Naive thymus-derived CD8-positive, alpha-beta T cell (primary cell): ENCODE data around the gene SEMA4F. TPM values are rescaled to one million over a fixed set of nuclear protein-coding genes. Genes with fewer than 3 reads are reported as not detected.
A peak's percentile ranks its signal among the peaks of the same experiment; 100 is the strongest.

Source experiments
- ATAC-seq, 2 donors: fragments of 150-1000 bp; cut with Tn5 transposase in 1 of 2; sonication (Bioruptor Pico), chemical (Tn5 transposase) in 1 of 2; 1 replicate in 1 of 2; 2 replicates in 1 of 2; pipeline ENCODE4 v1.10.0; 2021; ENCODE audit warnings: mild to moderate bottlenecking in 2 of 2, moderate library complexity in 2 of 2
- POLR2A ChIA-PET: fragments of 350-600 bp; sonication (Branson Sonifier 250); formaldehyde crosslinking; loops from one replicate; lab custom pipeline; 2021; ENCODE audit warnings: antibody characterized with exemption; lab: Charles Lee
- DNase-seq, 10 donors: peaks; one replicate each; pipeline versions ENCODE4 v3.0.0 to v3.0.0-alpha.2; 2020 to 2022
- H3K27ac Mint-ChIP-seq, 10 donors: one replicate each; pipeline ENCODE4 v1.8.0; 2020 to 2022; ENCODE audit warnings: mild to moderate bottlenecking in 10 of 10, mixed read lengths in 10 of 10, moderate library complexity in 4 of 10, inconsistent platforms in 1 of 10
- H3K27me3 Mint-ChIP-seq, 5 donors: one replicate each; pipeline ENCODE4 v1.8.0; 2021 to 2022; ENCODE audit warnings: mixed read lengths in 5 of 5
- H3K36me3 Mint-ChIP-seq, 3 donors: one replicate each; pipeline ENCODE4 v1.8.0; 2020 to 2022; ENCODE audit warnings: mixed read lengths in 3 of 3, mild to moderate bottlenecking in 2 of 3, inconsistent platforms in 1 of 3
- H3K4me1 Mint-ChIP-seq, 4 donors: one replicate each; pipeline ENCODE4 v1.8.0; 2021 to 2022; ENCODE audit warnings: mixed read lengths in 4 of 4
- H3K4me3 Mint-ChIP-seq, 10 donors: one replicate each; pipeline ENCODE4 v1.8.0; 2020 to 2022; ENCODE audit warnings: mild to moderate bottlenecking in 10 of 10, mixed read lengths in 10 of 10, moderate library complexity in 6 of 10, inconsistent platforms in 1 of 10
- H3K9me3 Mint-ChIP-seq, 9 donors: one replicate each; pipeline ENCODE4 v1.8.0; 2020 to 2022; ENCODE audit warnings: mixed read lengths in 9 of 9, mild to moderate bottlenecking in 3 of 9, inconsistent platforms in 1 of 9, moderate library complexity in 1 of 9
- polyA plus RNA-seq, 3 donors: library from polyadenylated mRNA; unstranded; fragments of 300-500 nt; fragmentation: Illumina TruSeq; gene quantifications; one replicate each; pipeline ENCODE4 v1.2.3, GENCODE V29; 2021
- total RNA-seq, 8 experiments: library from RNA in 2 of 8; stranded (reverse) in 2 of 8; gene quantifications; one replicate each; pipeline ENCODE4 v1.2.3 and lab custom pipeline; 2021 to 2026

The SEMA4F gene
- total and polyA plus RNA-seq, 5 experiments from 2014 or later, result 5.6 to 18.9 (median 8.3) TPM

DNA sequence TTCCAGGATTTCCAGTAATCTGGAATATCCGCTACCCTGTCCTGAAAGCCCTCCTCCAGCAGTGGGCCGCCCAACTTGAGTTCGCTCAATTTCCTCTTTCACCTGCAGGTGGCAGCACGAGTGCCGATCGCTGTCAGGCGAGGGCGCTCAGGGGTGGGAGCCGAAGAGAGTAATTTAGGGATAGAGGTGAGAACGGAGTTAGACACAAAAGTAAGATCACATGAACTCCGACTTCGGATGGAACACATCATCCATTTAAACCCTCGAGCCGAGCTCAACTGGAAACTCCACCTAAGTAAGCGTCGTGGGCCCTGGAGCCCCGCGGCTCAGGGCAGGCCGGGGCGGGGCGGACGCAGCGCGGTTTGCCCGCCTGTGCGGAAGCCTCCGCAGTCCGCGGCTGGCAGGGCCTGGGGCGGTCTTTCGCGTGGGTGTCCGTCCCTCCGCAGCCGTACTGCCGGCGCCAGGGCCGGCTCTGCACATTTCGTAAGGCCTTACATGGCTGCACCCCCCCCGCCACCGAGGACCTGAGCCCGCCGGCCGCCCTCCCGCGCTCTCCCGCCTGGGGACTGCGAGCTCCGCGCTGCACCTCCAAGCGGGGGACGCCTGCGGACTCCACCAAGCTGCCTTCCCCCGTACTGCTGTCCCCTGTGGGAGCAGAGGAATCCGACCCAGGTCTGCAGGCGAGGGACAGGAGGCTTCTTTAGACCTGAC, 61.2 kb downstream of the SEMA4F start:
- Mint-ChIP-seq H3K4me1 (peaks cover 5 to 6% (median 6%) of the 10 kb centered on the region in 4 donors), H3K27me3 (peaks cover 0 to 11% (median 7%) of the 10 kb centered on the region in 5 donors), H3K36me3 (no peaks in the 10 kb centered on the region), H3K9me3 (no peaks in the 10 kb centered on the region), H3K4me3 (peak overlapping the region; percentile 80 to 96 (median 90)), H3K27ac (peak overlapping the region in 3 of 10 donors; percentile 12 to 68 (median 44))
- ATAC-seq (peak; percentile 90 to 92), DNase-seq (peak; percentile 55 to 84 (median 76))
- POLR2A ChIA-PET, result interaction anchor here (1.0 kb wide), 1 partner anchor 122 kb away, joined by 3 read pairs; no protein-coding TSS in a partner anchor

DNA sequence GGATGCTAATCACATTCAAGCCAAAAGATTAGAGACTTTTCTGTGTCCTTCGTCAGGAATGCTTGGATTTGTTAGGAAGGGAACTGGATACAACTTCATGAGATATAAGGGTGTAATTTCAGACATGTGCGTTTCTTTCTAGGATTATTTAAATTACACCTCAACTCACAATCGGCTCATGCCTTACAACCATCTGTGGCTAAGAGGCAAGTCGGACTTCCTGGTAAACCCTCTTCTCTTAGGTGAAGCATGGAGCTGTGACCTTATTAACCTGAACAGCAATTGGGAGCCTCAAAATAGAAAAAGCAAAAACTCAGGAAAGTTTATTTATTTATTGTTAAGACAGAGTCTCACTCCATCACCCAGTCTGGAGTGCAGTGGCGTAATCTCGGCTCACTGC, 61.8 kb downstream of the SEMA4F start:
- DNase-seq, result no peak
- ATAC-seq, result no peak
- peak overlapping the region; percentile 80 to 95 (median 84) for H3K4me3 Mint-ChIP-seq
- peaks cover 0 to 12% (median 7%) of the 10 kb centered on the region in 5 donors for H3K27me3 Mint-ChIP-seq
- H3K27ac Mint-ChIP-seq, result no peak overlapping the region
- H3K9me3 Mint-ChIP-seq, result no peaks in the 10 kb centered on the region
- no peaks in the 10 kb centered on the region for H3K36me3 Mint-ChIP-seq
- peaks cover 5 to 6% (median 6%) of the 10 kb centered on the region in 4 donors for H3K4me1 Mint-ChIP-seq
- POLR2A ChIA-PET, result interaction anchor here (1.0 kb wide), 1 partner anchor 121 kb away, joined by 3 read pairs; no protein-coding TSS in a partner anchor

DNA sequence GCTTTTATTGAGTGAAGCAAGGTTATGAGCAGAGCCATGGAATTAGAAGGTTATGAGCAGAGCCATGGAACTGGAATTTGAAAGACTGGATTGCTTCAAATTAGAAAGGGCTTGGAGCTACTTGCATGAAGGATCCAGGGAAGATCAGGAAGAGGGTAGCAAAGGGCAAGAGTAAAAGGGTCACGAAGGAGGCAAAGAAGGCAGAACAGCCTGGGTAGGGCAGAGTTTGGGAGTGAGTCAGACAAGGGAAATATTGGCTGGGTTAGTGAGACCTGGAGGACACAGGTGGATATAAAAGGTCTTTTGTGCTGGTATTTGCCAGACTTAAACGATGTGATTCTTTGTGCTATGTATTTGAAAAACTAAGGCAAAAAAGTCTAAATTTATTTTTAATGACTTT, 65.0 kb downstream of the SEMA4F start:
- ATAC-seq (no peak), DNase-seq (no peak)
- Mint-ChIP-seq H3K36me3 (no peaks in the 10 kb centered on the region), H3K9me3 (no peaks in the 10 kb centered on the region), H3K27me3 (peaks cover 11 to 17% (median 14%) of the 10 kb centered on the region in 5 donors), H3K27ac (no peak overlapping the region), H3K4me1 (peaks cover 5 to 6% (median 6%) of the 10 kb centered on the region in 4 donors), H3K4me3 (no peak overlapping the region)
- POLR2A ChIA-PET, result no interaction called here

DNA sequence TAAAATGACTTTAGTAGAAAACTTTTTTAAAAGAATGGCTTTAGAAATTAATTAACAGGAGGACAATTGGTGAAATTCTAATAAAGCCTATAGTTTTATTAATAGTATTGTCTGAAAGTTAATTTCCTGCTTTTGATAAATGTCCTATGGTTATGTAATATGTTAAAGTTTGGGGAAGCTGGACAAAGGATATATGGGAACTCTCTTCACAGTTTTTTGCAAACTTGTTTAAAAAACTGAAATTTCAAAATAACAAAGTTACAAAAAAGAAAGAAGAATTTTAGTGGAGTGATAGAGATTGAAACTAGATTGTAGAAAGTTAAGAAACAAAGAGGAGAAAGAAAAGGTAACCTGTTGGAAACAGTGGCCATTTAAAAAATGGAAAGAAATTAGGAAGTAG, 67.3 kb downstream of the SEMA4F start:
- H3K9me3 Mint-ChIP-seq, result no peaks in the 10 kb centered on the region
- H3K27me3 Mint-ChIP-seq, result peaks cover 5 to 11% (median 8%) of the 10 kb centered on the region in 5 donors
- DNase-seq (no peak), ATAC-seq (no peak)
- no peaks in the 10 kb centered on the region for H3K36me3 Mint-ChIP-seq
- POLR2A ChIA-PET, result no interaction called here
- no peak overlapping the region for H3K27ac Mint-ChIP-seq
- H3K4me3 Mint-ChIP-seq, result no peak overlapping the region
- no peaks in the 10 kb centered on the region for H3K4me1 Mint-ChIP-seq

DNA sequence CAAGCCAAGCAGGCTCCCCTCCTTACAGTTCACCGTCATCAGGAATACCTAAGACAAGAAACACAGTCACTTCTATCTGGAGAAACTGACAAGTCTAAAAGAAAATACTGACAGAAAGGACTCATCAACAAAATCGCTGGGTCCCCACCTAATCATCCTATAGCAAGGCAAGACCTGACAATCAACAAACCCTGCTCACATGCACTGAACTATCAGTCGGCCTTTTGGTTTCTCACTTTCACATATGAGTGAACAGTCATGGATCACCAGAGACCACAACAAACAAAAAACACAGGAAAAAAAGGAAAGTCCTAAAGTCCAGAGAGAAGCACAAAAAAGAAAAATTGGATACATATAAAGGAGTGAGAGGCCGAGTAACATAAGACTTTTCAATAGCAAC, 70.4 kb downstream of the SEMA4F start:
- Mint-ChIP-seq H3K36me3 (peaks cover 0 to 2% (median 0%) of the 10 kb centered on the region in 3 donors), H3K9me3 (peaks cover 0 to 9% (median 0%) of the 10 kb centered on the region in 9 donors), H3K4me3 (no peak overlapping the region), H3K4me1 (no peaks in the 10 kb centered on the region), H3K27me3 (peaks cover 5 to 13% (median 8%) of the 10 kb centered on the region in 5 donors), H3K27ac (no peak overlapping the region)
- no peak for ATAC-seq
- DNase-seq, result no peak
- POLR2A ChIA-PET, result no interaction called here

DNA sequence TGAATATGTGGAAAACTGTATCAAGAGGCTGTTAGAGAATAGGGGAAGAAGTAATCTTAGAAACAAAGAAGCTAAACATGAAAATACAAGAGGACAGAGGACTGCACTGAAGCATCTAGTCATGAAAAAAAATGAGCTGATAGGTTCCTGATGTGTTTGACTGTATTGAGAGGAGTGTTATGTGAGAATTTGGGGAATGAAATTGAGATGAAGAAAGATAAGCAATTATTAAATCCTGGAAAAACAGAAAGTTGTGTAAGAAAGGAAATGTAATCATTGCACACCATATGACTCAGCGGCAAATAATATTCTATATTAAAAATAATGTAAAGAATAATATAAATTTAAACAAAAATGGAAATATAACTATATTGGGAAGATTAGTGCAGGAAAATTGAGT, 71.2 kb downstream of the SEMA4F start:
- H3K36me3 Mint-ChIP-seq, result peaks cover 0 to 2% (median under 1%) of the 10 kb centered on the region in 3 donors
- ATAC-seq (no peak), DNase-seq (no peak)
- POLR2A ChIA-PET, result no interaction called here
- H3K27ac Mint-ChIP-seq, result no peak overlapping the region
- H3K4me1 Mint-ChIP-seq, result no peaks in the 10 kb centered on the region
- H3K27me3 Mint-ChIP-seq, result peaks cover 5 to 11% (median 7%) of the 10 kb centered on the region in 5 donors
- H3K4me3 Mint-ChIP-seq, result no peak overlapping the region
- peaks cover 0 to 12% (median 0%) of the 10 kb centered on the region in 9 donors for H3K9me3 Mint-ChIP-seq

DNA sequence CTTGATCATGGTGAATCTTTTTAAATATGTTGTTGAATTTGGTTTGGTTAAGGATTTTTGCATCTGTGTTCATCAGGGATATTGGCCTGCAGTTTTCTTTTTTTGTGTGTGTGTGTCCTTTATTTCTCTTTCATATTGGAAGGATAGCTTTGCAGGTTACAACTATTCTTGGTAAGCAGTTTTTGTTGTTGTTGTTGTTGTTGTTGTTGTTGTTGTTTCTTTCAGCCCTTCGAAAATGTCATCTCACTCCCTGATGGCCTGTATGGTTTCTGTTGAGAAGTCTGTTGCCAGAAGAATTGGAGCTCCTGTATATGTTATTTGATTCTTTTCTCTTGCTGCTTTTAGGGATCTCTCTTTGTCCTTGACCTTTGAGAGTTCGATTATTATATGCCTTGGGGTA, 74.8 kb downstream of the SEMA4F start:
- Mint-ChIP-seq H3K27me3 (peaks cover 0 to 9% (median 3%) of the 10 kb centered on the region in 5 donors), H3K4me3 (no peak overlapping the region), H3K4me1 (no peaks in the 10 kb centered on the region), H3K9me3 (peaks cover 0 to 18% (median 0%) of the 10 kb centered on the region in 9 donors), H3K36me3 (peaks cover 0 to 8% (median 2%) of the 10 kb centered on the region in 3 donors), H3K27ac (no peak overlapping the region)
- ATAC-seq (no peak), DNase-seq (no peak)
- POLR2A ChIA-PET, result no interaction called here

DNA sequence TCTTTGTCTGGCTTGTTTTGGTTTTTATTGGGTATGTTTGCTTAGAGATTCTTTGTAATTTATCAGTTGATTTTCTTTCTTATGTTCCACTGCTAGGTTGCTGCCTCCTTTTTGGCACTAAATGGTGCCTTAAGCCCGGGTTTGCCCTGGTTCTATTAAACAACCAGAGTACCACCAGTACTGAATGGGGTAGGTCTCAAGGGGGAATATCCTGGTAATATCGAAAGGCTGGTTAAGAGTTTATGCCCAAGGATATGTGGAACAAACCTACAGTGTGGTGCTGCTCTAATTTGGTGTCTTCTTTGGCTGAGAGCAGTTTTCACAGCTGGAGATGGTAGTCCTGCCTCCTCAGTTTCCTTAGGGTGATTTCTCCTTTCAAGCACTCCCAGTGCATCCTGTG, 76.5 kb downstream of the SEMA4F start:
- DNase-seq (no peak), ATAC-seq (no peak)
- H3K4me3 Mint-ChIP-seq, result no peak overlapping the region
- H3K9me3 Mint-ChIP-seq, result peaks cover 0 to 18% (median 0%) of the 10 kb centered on the region in 9 donors
- POLR2A ChIA-PET, result no interaction called here
- peaks cover 0 to 4% (median under 1%) of the 10 kb centered on the region in 4 donors for H3K4me1 Mint-ChIP-seq
- no peak overlapping the region for H3K27ac Mint-ChIP-seq
- peaks cover 0 to 15% (median 4%) of the 10 kb centered on the region in 5 donors for H3K27me3 Mint-ChIP-seq
- peaks cover 0 to 8% (median 2%) of the 10 kb centered on the region in 3 donors for H3K36me3 Mint-ChIP-seq

Other genes with a start within 250 kb of the SEMA4F start
- 1 to 10 TPM; 7.5 to 9.8 TPM for gene C2orf81, start 232.6 kb upstream of the SEMA4F start, total RNA-seq
- gene C2orf81, start 232.6 kb upstream of the SEMA4F start, polyA plus RNA-seq, result 1 to 10 TPM; 3.2 to 5.3 (median 3.3) TPM
- gene WDR54, start 232.5 kb upstream of the SEMA4F start, total RNA-seq, result 10 to 100 TPM; 28.9 to 31.1 TPM
- gene WDR54, start 232.5 kb upstream of the SEMA4F start, polyA plus RNA-seq, result 10 to 100 TPM; 43.9 to 65.1 (median 61.7) TPM
- under 1 TPM in 1 of 2 experiments, not detected in 1; 0.47 TPM for gene RTKN, start 212.3 kb upstream of the SEMA4F start, total RNA-seq
- under 1 TPM; 0.09 to 0.54 (median 0.30) TPM for gene RTKN, start 212.3 kb upstream of the SEMA4F start, polyA plus RNA-seq
- gene INO80B, start 199.2 kb upstream of the SEMA4F start, total RNA-seq, result 10 to 100 TPM; 93.6 to 93.8 TPM
- gene INO80B, start 199.2 kb upstream of the SEMA4F start, polyA plus RNA-seq, result 1 to 10 TPM; 8.1 to 9.4 (median 8.2) TPM
- gene WBP1, start 195.8 kb upstream of the SEMA4F start, total RNA-seq, result 100 to 1,000 TPM; 121 to 122 TPM
- gene WBP1, start 195.8 kb upstream of the SEMA4F start, polyA plus RNA-seq, result 10 to 100 TPM; 32.4 to 38.3 (median 34.2) TPM
- 10 to 100 TPM; 77.0 to 78.6 TPM for gene MOGS, start 188.9 kb upstream of the SEMA4F start, total RNA-seq
- gene MOGS, start 188.9 kb upstream of the SEMA4F start, polyA plus RNA-seq, result 10 to 100 TPM; 25.6 to 31.8 (median 29.8) TPM
- gene MRPL53, start 181.6 kb upstream of the SEMA4F start, total RNA-seq, result 10 to 100 TPM; 72.0 to 81.4 TPM
- 100 to 1,000 TPM; 148 to 171 (median 154) TPM for gene MRPL53, start 181.6 kb upstream of the SEMA4F start, polyA plus RNA-seq
- gene CCDC142, start 171.2 kb upstream of the SEMA4F start, total RNA-seq, result 10 to 100 TPM; 61.4 to 67.4 TPM
- gene CCDC142, start 171.2 kb upstream of the SEMA4F start, polyA plus RNA-seq, result 10 to 100 TPM in 2 of 3 donors, 1 to 10 TPM in 1; 7.8 to 15.5 (median 14.6) TPM
- 10 to 100 TPM; 43.8 to 52.1 TPM for gene TTC31, start 171.2 kb upstream of the SEMA4F start, total RNA-seq
- gene TTC31, start 171.2 kb upstream of the SEMA4F start, polyA plus RNA-seq, result 10 to 100 TPM; 18.9 to 21.1 (median 21.1) TPM
- gene LBX2, start 154.6 kb upstream of the SEMA4F start, total RNA-seq, result not detected
- not detected for gene LBX2, start 154.6 kb upstream of the SEMA4F start, polyA plus RNA-seq
- 10 to 100 TPM; 33.1 to 34.6 TPM for gene PCGF1, start 146.6 kb upstream of the SEMA4F start, total RNA-seq
- gene PCGF1, start 146.6 kb upstream of the SEMA4F start, polyA plus RNA-seq, result 10 to 100 TPM in 1 of 3 donors, 1 to 10 TPM in 2; 6.7 to 11.8 (median 7.3) TPM
- not detected for gene TLX2, start 139.8 kb upstream of the SEMA4F start, total RNA-seq
- not detected for gene TLX2, start 139.8 kb upstream of the SEMA4F start, polyA plus RNA-seq
- gene DQX1, start 128.0 kb upstream of the SEMA4F start, total RNA-seq, result under 1 TPM; 0.36 to 0.81 TPM
- not detected for gene DQX1, start 128.0 kb upstream of the SEMA4F start, polyA plus RNA-seq
- 100 to 1,000 TPM; 173 to 184 TPM for gene AUP1, start 124.5 kb upstream of the SEMA4F start, total RNA-seq
- 10 to 100 TPM; 79.5 to 88.9 (median 81.8) TPM for gene AUP1, start 124.5 kb upstream of the SEMA4F start, polyA plus RNA-seq
- gene HTRA2, start 124.3 kb upstream of the SEMA4F start, total RNA-seq, result 10 to 100 TPM; 38.6 to 44.5 TPM
- 10 to 100 TPM; 21.3 to 24.5 (median 24.5) TPM for gene HTRA2, start 124.3 kb upstream of the SEMA4F start, polyA plus RNA-seq
- under 1 TPM in 1 of 2 experiments, not detected in 1; 0.22 TPM for gene LOXL3, start 100.3 kb upstream of the SEMA4F start, total RNA-seq
- gene LOXL3, start 100.3 kb upstream of the SEMA4F start, polyA plus RNA-seq, result under 1 TPM; 0.06 to 0.15 (median 0.06) TPM
- gene DOK1, start 99.5 kb upstream of the SEMA4F start, total RNA-seq, result 10 to 100 TPM; 21.0 to 23.1 TPM
- 10 to 100 TPM; 11.8 to 18.8 (median 15.9) TPM for gene DOK1, start 99.5 kb upstream of the SEMA4F start, polyA plus RNA-seq
- gene M1AP, start 5.9 kb upstream of the SEMA4F start, total RNA-seq, result not detected
- under 1 TPM in 1 of 3 donors, not detected in 2; 0.10 TPM for gene M1AP, start 5.9 kb upstream of the SEMA4F start, polyA plus RNA-seq
- 1 to 10 TPM; 7.2 to 7.3 TPM for gene HK2, start 179.9 kb downstream of the SEMA4F start, total RNA-seq
- gene HK2, start 179.9 kb downstream of the SEMA4F start, polyA plus RNA-seq, result 1 to 10 TPM; 1.2 to 5.7 (median 1.7) TPM